ENCODE measurements around the gene CLMP.

- TF ChIP-seq CTCF (conservative IDR thresholded peaks at IDR 0.05; ENCODE audit: low read depth in 2 of 2) = no peak
- TF ChIP-seq EZH2 (IDR thresholded peaks at IDR 0.05; ENCODE audit: low read depth, unreplicated experiment) = no peak
Measured at GRCh38 chr11:123122852-123123251, 72.2 kb downstream of the CLMP start.
